Activated CD8-positive, alpha-beta T cell treated with anti-CD3 and anti-CD28 coated beads for 36 hours (primary cell): ENCODE results near the gene ELL. TPM values are rescaled to one million over a fixed set of nuclear protein-coding genes. Genes with fewer than 3 reads are reported as not detected.
A peak's percentile ranks its signal among the peaks of the same experiment; 100 is the strongest.

ENCODE experiments used
- ATAC-seq: fragments of 200-7000 bp; cut with Tn5 transposase; one replicate; pipeline ENCODE4 v1.10.0; 2021; ENCODE audit warnings: mild to moderate bottlenecking, moderate library complexity
- CTCF ChIA-PET: fragments of 350-600 bp; sonication (Branson Sonifier 250); formaldehyde crosslinking; loops from one replicate; lab custom pipeline; 2021; ENCODE audit warnings: antibody characterized with exemption; lab: Charles Lee
- POLR2A ChIA-PET: fragments of 350-600 bp; sonication (Branson Sonifier 250); formaldehyde crosslinking; loops from one replicate; lab custom pipeline; 2021; ENCODE audit warnings: antibody characterized with exemption; lab: Charles Lee
- DNase-seq: peaks from one replicate; pipeline ENCODE4 v3.0.0-alpha.2; 2020
- H3K27ac Mint-ChIP-seq: one replicate; pipeline ENCODE4 v1.8.0; 2021; ENCODE audit warnings: mild to moderate bottlenecking, mixed read lengths
- H3K27me3 Mint-ChIP-seq: one replicate; pipeline ENCODE4 v1.8.0; 2021; ENCODE audit warnings: mixed read lengths
- H3K36me3 Mint-ChIP-seq: one replicate; pipeline ENCODE4 v1.8.0; 2021; ENCODE audit warnings: low read depth, mixed read lengths
- H3K4me1 Mint-ChIP-seq: one replicate; pipeline ENCODE4 v1.8.0; 2021; ENCODE audit warnings: low read depth, mixed read lengths
- H3K4me3 Mint-ChIP-seq: one replicate; pipeline ENCODE4 v1.8.0; 2021; ENCODE audit warnings: mild to moderate bottlenecking, moderate library complexity, mixed read lengths
- H3K9me3 Mint-ChIP-seq: one replicate; pipeline ENCODE4 v1.8.0; 2021; ENCODE audit warnings: mixed read lengths
- CTCF ChIP-seq: fragments of 200-600 bp; IDR thresholded peaks from one replicate; pipeline ENCODE4 v1.8.0; 2022; ENCODE audit warnings: antibody characterized with exemption, mild to moderate bottlenecking
- intact Hi-C: fragments of 100-400 bp; cut with micrococcal nuclease; formaldehyde crosslinking; loops from one replicate; pipeline ENCODE4 v1.10.0; 2022
- total RNA-seq, 2 experiments: library from RNA; stranded (reverse); gene quantifications; one replicate each; pipeline ENCODE4 v1.2.3, GENCODE V29; 2021

ELL gene
- total RNA-seq, 2 experiments from 2014 or later: 20.1 to 21.9 TPM

DNA sequence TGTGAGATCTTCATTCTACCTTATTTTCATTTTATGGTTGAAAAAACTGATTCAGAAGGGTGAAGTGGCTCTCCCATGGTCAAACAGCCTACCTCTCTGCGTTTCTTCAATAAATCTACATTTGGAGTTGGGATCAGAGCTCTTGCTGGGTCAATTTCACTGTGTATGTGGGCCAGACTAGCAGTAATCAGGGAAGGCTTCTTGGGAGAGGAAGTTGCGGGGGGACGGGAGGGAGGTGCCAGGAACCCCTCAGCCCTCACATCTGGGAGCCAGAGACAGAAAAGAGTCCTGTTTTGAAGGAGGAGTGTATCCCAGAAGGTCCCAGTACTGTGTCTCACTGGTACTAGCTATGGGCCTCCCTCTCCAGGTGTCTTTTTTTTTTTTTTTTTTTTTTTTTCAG is 36.7 kb upstream of the ELL start:
- no peak for ATAC-seq
- Mint-ChIP-seq H3K27me3 (no peaks in the 10 kb centered on the region), H3K4me3 (peak overlapping the region; percentile 90), H3K4me1 (peaks cover 15% of the 10 kb centered on the region), H3K9me3 (no peaks in the 10 kb centered on the region), H3K36me3 (peaks cover 26% of the 10 kb centered on the region), H3K27ac (peak overlapping the region; percentile 95)
- ChIA-PET CTCF (interaction anchor here (1.2 to 4.4 kb wide), 7 partner anchors 14 to 107 kb away, joined by 3 to 20 read pairs (median 6); partner anchors contain the start of genes ELL and REX1BD), POLR2A (interaction anchor here (0.8 to 4.6 kb wide), 14 partner anchors 10 to 611 kb away, joined by 3 to 21 read pairs (median 4); partner anchors contain the start of genes ELL, FKBP8, JUND and MEF2B)
- intact Hi-C loops: loop anchor here (5.0 kb wide), 1 partner anchor 36 kb away; the partner anchor contains the start of gene ELL
- TF ChIP-seq CTCF: no peak
- no peak for DNase-seq

DNA sequence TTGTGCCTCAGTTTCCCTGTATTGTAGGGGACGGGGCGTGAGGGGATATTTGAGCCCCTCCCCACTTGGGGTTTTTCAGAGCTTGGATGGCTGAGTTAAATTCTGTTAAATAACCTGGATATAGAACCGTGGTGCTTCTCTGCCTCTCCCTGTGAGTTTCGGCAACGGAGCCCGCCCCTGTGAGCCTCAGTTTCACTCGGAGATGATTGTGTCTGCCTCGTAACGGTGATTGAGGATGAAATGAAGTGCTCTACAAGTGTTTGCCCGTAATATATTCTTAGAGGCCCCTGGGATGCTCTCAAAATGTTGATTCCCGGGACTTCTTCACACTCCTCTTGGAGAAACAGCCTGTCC is 36.3 kb upstream of the ELL start:
- DNase-seq (peak; percentile 24), ATAC-seq (no peak)
- Mint-ChIP-seq H3K4me1 (peaks cover 15% of the 10 kb centered on the region), H3K4me3 (peak overlapping the region; percentile 90), H3K27ac (peak overlapping the region; percentile 95), H3K9me3 (no peaks in the 10 kb centered on the region), H3K36me3 (peaks cover 23% of the 10 kb centered on the region), H3K27me3 (no peaks in the 10 kb centered on the region)
- no peak for TF ChIP-seq CTCF
- ChIA-PET POLR2A (interaction anchor here (0.8 to 4.6 kb wide), 15 partner anchors 10 to 611 kb away, joined by 3 to 21 read pairs (median 4); partner anchors contain the start of genes ELL, FKBP8, JUND and MEF2B), CTCF (interaction anchor here (1.0 to 4.4 kb wide), 8 partner anchors 13 to 107 kb away, joined by 3 to 20 read pairs (median 6); partner anchors contain the start of genes ELL, REX1BD and UBA52)
- intact Hi-C loops: loop anchor here (5.0 kb wide), 1 partner anchor 36 kb away; the partner anchor contains the start of gene ELL

DNA sequence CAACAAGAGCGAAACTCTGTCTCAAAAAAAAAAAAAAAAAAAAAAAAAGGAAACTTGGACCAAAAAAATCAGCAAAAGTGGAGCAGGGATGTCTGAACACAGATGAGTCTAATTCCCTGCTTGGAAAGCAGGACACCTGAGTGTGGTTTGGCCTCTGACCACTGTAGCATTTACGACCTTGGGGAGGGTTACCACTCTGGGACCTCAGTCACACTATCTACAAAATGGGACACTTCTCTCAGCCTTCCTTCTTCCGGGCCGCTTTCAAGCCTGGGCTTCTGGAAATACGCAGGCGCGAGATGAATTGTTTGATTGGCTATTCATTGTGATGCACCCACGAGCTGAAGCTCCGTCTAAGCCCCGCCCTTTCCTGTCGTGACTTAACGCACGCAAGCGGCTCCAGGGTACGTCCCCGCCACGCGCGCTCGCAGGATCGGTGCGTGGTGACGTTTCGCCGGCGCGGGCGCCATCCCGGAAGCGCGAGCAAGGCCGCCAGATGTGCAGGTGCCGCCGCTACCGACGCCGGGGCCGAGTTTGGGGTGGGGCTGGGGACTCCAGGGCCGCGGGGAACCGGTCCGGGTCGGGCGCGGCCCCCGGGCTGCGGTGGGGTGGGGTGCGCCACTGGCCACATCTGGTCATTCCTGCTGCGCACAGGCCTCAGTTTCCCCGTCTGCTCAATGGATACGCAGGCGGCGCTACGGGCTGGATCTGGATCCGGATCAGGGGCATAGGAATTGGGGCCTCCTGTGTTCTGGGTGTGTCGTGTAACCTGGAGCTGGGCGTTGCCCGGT is 35.7 kb upstream of the ELL start, which contains the start of gene KXD1:
TSS of gene KXD1 (plus strand) at position 460 of the 791 bp plus-strand sequence. CDS start 4,187 bp downstream, outside the sequence.
- ChIA-PET POLR2A (interaction anchor here (0.8 to 4.6 kb wide), 15 partner anchors 11 to 612 kb away, joined by 3 to 21 read pairs (median 4); partner anchors contain the start of genes ELL, FKBP8, JUND and MEF2B), CTCF (interaction anchor here (1.0 to 4.4 kb wide), 7 partner anchors 13 to 106 kb away, joined by 3 to 20 read pairs (median 9); partner anchors contain the start of genes REX1BD and UBA52)
- Mint-ChIP-seq H3K4me3 (peak within 1 kb of the TSS; percentile 90), H3K27ac (peak within 1 kb of the TSS; percentile 95), H3K4me1 (peaks cover 15% of the 10 kb centered on the region), H3K9me3 (no peaks in the 10 kb centered on the region), H3K27me3 (no peaks in the 10 kb centered on the region), H3K36me3 (peaks cover 19% of the 10 kb centered on the region)
- TF ChIP-seq CTCF: no peak
- ATAC-seq: peak; percentile 99
- intact Hi-C loops: loop anchor here (5.0 kb wide), 1 partner anchor 35 kb away; the partner anchor contains the start of gene ELL
- peak; percentile 99 for DNase-seq

DNA sequence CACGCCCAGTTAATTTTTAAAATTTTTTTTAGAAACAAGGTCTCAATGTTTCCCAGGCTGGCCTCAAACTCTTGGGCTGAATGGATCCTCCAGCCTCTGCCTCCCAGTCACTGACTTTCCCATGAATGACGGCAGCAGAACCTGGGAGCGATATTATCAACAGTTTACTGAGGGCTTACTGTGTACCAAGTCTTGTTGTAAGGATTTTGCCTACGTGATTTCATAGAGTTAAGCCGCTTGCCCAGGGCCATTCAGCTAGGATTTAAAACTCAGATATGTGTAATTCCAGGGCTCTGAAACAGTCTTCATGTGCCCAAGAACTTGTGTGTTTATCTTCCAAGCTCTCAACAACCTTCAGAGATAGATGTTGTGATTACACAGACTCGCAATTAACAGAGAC is 29.8 kb upstream of the ELL start:
- TF ChIP-seq CTCF: no peak
- DNase-seq: no peak
- no peak for ATAC-seq
- Mint-ChIP-seq H3K36me3 (no peaks in the 10 kb centered on the region), H3K27me3 (no peaks in the 10 kb centered on the region), H3K9me3 (no peaks in the 10 kb centered on the region), H3K27ac (no peak overlapping the region), H3K4me1 (no peaks in the 10 kb centered on the region), H3K4me3 (no peak overlapping the region)
- POLR2A ChIA-PET: no interaction called here
- intact Hi-C loops: no loop called here
- CTCF ChIA-PET: interaction anchor here (0.7 to 2.3 kb wide), 2 partner anchors 21 to 32 kb away, joined by 3 to 7 read pairs; no protein-coding TSS in a partner anchor
